Measurements from ENCODE around the gene TPST1.
"Not testable (repeated sequence)": the region's sequence is repeated elsewhere in the genome, so short reads cannot be mapped to it uniquely, and the experiment has no call there.

The TPST1 gene

DNA sequence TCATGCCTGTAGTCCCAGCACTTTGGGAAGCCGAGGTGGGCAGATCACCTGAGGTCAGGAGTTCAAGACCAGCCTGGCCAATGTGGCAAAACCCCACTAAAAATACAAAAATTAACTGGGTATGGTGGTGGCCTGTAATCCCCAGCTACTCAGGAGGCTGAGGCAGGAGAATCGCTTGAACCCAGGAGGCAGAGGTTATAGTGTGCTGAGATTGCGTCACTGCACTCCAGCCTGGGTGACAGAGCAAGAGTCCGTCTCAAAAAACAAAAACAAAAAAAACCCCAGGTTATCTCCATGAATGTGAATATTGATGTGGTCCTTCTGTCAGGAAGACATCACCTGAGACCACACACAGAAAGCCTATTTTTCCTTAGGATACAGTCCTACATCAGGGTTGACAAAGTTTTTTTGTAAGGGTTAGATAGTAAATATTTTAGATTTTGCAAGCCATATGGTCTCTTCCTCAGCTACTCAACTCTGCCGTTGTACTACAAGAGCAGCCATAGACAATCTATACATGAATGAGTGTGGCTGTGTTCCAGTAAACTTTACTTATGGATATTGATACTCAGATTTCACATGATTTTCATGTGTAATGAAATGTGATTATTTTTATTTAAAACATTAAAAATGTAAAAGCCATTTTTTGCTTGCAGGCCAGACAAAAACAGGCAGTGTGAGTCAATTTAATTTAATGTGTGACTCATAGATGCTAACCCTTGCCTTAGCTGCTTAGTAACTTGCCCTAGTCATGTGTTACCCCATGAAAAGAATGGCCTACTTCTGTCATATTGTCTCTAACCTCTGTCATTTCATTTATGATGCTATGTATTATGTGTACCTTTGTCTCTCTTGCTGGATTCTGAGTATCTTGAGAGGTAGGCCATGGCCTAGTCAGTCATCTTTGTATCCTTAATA is 78.1 kb downstream of the TPST1 start:
- no peak for DNase-seq (ENCODE audit: low read depth)

DNA sequence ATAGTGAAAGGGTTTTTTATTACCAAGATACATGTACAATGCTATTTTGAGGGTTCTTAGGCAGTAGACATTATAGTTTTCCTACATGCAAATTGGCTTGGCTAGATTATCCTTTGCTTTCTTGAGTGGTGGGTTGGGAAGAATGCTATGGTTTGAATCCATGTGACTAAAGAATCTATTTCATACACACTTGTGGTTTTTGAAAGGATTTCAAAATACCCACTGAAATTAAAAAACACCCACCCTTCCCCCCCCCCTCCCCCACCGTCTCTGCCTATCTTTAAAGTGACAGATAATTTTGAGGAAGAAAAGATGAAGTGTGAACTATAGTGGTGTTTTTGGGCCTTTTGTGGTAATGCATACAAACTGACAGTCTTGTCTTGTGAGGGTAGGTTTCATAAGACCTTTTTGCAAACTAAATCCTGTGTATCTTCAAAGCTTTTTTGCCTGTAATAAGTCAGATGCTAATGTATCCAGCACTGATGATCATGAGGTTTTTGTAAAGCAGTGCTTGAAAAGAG is 90.9 kb downstream of the TPST1 start:
- no peak for DNase-seq (ENCODE audit: low read depth)

DNA sequence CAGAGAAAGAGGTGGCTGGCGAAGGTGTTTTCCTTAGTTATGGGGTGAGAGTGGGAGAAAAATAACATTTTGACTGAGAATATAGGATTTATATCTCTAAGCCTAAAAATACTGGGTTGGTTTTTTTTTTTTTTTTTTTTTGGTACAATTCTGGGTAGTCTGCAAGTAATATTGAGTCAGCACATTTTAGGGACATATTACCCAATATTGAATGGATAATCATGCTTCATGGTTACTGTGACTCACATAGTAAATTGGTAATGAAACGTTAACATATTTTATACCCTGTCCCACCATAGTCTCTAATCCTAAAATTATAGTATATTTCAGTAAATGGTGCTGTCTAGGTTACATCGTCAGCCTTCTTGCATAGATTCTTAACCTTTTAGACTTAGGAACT is 91.4 kb downstream of the TPST1 start:
- DNase-seq (ENCODE audit: low read depth) = no peak

- no peak for DNase-seq (ENCODE audit: low read depth)
Observed at GRCh38 chr7:66297579-66297978, 92.4 kb downstream of the TPST1 start.

GRCh38 chr7:66301249-66301648 is 96.1 kb downstream of the TPST1 start:
- DNase-seq (ENCODE audit: low read depth) = no peak

DNA sequence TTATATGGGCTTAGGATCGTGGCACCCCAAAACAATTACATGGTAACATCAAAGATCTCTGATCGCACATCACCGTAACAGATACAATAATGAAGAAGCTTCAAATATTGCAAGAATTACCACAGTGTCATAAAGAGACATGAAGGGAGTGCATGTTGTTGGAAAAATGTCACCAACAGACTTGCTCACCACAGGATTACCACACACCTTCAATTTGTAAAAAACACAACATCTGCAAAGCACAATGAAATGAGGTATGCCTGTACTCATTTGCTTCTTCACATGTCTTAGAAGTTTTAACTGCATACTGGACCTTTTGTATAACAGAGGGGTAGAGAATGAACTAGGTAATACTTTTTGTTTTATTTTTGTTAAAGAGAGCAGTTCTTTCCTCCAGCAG is 96.6 kb downstream of the TPST1 start:
- no peak for DNase-seq (ENCODE audit: low read depth)

DNA sequence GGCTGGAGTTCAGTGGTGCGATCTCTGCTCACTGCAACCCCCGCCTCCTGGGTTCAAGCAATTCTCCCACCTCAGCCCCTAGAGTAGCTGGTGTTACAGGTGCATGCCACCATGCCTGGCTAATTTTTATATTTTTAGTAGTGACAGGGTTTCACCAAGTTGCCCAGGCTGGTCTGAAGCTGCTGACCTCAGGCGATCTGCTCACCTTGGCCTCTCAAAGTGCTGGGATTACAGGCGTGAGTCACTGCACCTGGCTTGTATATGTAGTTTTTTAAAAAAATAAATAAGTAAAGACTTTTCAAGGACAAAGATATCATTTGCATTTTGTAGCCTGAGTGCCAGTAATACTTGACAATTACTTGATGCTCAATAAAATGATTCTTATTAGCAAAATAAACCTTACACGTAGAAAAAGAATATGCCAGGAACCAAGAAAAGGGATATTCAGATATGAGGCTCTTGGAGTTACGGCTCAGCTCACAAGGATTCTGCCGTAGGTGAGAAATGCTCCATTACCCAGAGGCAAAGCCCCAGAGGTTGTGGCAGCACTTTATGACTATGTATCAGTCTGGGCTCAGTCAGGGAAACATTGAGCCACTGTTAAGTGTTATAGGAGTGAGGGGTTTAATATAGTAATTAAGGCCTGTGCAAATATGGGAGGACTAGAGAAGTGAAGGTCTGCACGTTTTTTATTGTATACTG is 98.5 kb downstream of the TPST1 start:
- no peak for DNase-seq (ENCODE audit: low read depth)

DNA sequence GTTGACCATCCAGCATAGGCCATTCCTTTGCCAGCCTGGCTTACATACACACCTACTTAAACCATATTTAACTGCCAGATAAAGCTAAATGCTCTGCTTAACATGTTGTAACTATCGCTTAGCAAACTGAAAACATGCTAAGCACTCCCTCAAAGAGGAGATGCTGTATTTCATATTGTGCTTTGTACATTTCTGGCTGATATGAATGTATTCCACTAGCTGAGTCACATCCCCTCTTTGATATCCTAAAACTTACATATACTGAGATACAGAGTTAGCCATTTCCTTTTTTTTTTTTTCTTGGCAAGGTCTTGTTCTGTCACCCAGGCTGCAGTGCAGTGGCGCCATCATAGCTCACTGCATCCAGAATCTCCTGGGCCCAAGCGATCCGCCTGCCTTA is 99.4 kb downstream of the TPST1 start:
- DNase-seq (ENCODE audit: low read depth) = no peak

GRCh38 chr7:66306243-66306642 is 101.1 kb downstream of the TPST1 start:
- no peak for DNase-seq (ENCODE audit: low read depth)

DNA sequence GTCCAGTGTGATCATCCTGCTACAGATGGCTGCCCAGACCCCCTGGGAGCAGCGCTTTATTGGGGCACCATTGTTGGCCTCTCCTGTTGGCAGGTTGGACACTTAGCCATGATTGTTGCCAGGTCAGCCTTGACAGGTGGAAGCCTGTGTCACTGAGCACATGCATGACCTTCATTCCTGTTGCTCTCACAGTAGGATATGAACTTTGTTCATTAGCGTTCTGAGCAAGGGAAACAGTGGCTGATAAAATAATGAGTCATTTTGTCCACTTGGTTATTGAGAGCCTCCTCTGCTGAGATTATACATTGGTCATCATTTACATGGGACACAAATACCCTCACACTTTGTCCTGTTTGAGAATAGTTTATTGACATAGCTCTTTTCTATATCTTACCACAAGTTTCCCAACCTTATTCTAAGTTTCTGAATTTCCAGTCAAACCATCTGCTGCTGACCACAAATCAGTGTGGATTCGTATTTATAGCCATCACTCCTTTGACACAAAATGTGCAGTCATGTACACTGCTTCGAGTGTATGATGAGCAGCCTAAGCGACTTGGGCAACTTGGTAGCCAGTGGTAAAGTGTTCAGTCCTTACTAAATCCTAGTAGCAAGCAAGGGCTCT is 102.6 kb downstream of the TPST1 start:
- no peak for DNase-seq (ENCODE audit: low read depth)

GRCh38 chr7:66308411-66308810 is 103.3 kb downstream of the TPST1 start:
- DNase-seq (ENCODE audit: low read depth) = no peak

- DNase-seq (ENCODE audit: low read depth) = no peak
Observed at GRCh38 chr7:66310620-66311019, 105.5 kb downstream of the TPST1 start.

- no peak for DNase-seq (ENCODE audit: low read depth)
Observed at GRCh38 chr7:66313886-66314568, 108.9 kb downstream of the TPST1 start.

GRCh38 chr7:66315192-66315591 is 110.1 kb downstream of the TPST1 start:
- DNase-seq (ENCODE audit: low read depth) = no peak

DNA sequence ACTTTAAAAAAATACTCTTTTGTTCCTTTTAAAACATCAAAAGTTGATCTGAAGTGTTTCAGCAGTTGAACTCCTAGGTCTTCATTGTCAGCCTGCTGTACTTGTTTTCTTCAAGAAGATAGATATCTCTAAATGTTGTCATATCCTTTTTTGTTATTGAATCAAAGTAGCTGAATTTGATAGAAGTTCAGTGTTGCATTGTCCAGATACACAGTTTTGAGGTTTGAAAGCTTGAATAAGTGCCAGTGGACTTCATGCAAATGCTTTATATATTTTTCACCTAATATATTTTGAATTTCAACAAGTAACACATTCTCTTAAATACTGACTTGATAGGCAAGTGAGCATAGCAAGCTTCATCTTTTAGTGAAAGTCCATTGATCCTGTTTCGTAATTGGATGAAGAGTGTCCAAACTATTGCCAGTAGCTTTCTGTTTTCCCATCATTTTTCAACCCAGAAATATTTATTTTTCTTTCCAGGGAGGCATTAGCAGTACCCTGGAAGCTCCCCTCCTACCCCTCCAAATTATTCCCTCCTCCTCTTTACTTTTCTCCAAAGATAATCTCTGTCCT is 114.4 kb downstream of the TPST1 start:
- DNase-seq (ENCODE audit: low read depth) = no peak

- DNase-seq (ENCODE audit: low read depth) = no peak
Observed at GRCh38 chr7:66321283-66321682, 116.1 kb downstream of the TPST1 start.

DNA sequence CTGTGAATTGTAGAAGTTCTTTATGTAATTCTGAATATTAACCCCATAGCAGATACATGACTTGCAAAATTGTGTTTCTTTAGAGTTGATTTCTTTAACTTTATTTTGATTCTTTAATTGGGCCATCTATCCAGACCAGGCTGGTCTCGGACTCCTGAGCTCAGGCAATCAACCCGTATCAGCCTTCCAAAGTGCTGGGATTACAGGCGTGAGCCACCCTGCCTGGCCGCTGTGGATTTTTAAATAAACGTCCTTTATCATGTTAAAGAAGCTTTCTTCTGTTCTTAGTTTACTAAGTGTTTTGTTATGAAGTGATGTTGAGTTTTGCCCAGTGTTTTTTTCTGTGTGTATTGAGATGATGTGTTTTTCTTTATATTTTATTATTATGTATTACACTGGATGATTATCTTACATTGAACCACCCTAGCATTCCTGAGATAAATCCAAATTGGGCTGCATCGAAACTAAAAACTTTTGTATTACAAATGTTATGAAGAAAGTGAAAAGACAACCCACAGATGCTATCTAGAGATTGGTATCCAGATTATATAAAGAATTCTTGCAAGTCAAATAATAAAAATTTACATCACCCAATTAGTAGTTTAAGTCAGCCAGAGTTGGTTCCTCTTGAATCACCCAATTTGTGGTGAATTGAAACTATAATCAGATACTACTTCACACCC is 118.1 kb downstream of the TPST1 start:
- no peak for DNase-seq (ENCODE audit: low read depth)

DNA sequence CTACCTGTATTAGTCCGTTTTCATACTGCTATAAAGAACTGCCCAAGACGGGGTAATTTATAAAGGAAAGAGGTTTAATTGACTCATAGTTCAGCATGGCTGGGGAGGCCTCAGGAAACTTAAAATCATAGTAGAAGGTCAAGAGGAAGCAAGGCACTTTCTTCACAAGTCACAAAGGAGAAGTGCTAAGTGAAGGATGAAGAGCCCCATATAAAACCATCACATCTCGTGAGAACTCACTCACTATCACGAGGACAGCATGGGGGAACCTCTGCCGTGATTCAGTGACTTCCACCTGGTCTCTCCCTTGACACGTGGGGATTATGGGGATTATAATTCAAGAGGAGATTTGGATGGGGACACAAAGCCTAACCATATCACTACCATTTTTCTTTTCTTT is 119.9 kb downstream of the TPST1 start:
- not testable (repeated sequence) for DNase-seq (ENCODE audit: low read depth)

DNA sequence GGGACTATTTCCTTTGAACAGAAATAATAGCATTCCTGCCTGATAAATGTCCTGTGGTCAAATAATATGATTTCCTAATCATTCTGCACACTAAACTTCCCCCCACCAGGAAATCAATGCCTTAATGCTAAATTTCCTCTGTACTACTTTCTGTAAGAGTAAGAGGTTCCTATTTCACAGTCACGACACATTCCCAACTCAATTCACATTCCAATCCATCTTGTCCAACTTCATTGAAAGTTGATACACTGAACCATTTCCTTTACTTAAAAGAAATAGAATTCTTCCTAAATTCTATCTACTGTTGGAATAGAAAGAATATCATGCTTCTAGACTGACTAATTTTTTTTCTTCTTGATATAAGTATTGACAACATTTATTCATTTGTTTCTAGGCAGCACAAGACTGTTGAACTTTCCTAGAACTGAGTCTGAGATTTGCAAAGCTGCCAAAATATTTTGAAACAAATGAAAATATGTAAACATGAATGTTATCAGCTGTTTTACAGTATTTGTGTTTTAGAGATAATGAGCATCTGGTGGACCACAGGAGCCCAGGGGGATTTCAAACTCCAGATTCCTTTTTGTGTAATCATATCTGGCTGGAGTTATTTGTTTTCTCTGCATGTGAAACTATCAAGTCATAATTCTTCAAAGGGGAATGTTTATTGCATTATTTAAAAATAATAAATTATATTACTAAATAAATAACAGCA is 121.5 kb downstream of the TPST1 start:
- DNase-seq (ENCODE audit: low read depth) = no peak

- no peak for DNase-seq (ENCODE audit: low read depth)
Observed at GRCh38 chr7:66330961-66331360, 125.8 kb downstream of the TPST1 start.

GRCh38 chr7:66331883-66332282 is 126.7 kb downstream of the TPST1 start:
- no peak for DNase-seq (ENCODE audit: low read depth)

Measured in stimulated activated CD8-positive, alpha-beta memory T cell treated with anti-CD3 and anti-CD28 coated beads, Interleukin-12 subunit alpha, Interleukin-12 subunit beta, amount 100 ng/mL, for 4 hours (primary cell).